Activated CD8-positive, alpha-beta T cell treated with anti-CD3 and anti-CD28 coated beads for 36 hours (primary cell): ENCODE results near the gene CACNA2D2. TPM values are rescaled to one million over a fixed set of nuclear protein-coding genes. Genes with fewer than 3 reads are reported as not detected.

Source experiments
- ATAC-seq: fragments of 200-7000 bp; cut with Tn5 transposase; one replicate; pipeline ENCODE4 v1.10.0; 2021; ENCODE audit warnings: mild to moderate bottlenecking, moderate library complexity
- CTCF ChIA-PET: fragments of 350-600 bp; sonication (Branson Sonifier 250); formaldehyde crosslinking; loops from one replicate; lab custom pipeline; 2021; ENCODE audit warnings: antibody characterized with exemption; lab: Charles Lee
- POLR2A ChIA-PET: fragments of 350-600 bp; sonication (Branson Sonifier 250); formaldehyde crosslinking; loops from one replicate; lab custom pipeline; 2021; ENCODE audit warnings: antibody characterized with exemption; lab: Charles Lee
- DNase-seq: peaks from one replicate; pipeline ENCODE4 v3.0.0-alpha.2; 2020
- H3K27ac Mint-ChIP-seq: one replicate; pipeline ENCODE4 v1.8.0; 2021; ENCODE audit warnings: mild to moderate bottlenecking, mixed read lengths
- H3K27me3 Mint-ChIP-seq: one replicate; pipeline ENCODE4 v1.8.0; 2021; ENCODE audit warnings: mixed read lengths
- H3K36me3 Mint-ChIP-seq: one replicate; pipeline ENCODE4 v1.8.0; 2021; ENCODE audit warnings: low read depth, mixed read lengths
- H3K4me1 Mint-ChIP-seq: one replicate; pipeline ENCODE4 v1.8.0; 2021; ENCODE audit warnings: low read depth, mixed read lengths
- H3K4me3 Mint-ChIP-seq: one replicate; pipeline ENCODE4 v1.8.0; 2021; ENCODE audit warnings: mild to moderate bottlenecking, moderate library complexity, mixed read lengths
- H3K9me3 Mint-ChIP-seq: one replicate; pipeline ENCODE4 v1.8.0; 2021; ENCODE audit warnings: mixed read lengths
- intact Hi-C: fragments of 100-400 bp; cut with micrococcal nuclease; formaldehyde crosslinking; loops from one replicate; pipeline ENCODE4 v1.10.0; 2022
- total RNA-seq, 2 experiments: library from RNA; stranded (reverse); gene quantifications; one replicate each; pipeline ENCODE4 v1.2.3, GENCODE V29; 2021
- TF ChIP-seq, protein P1 (sequence below): fragments of 200-600 bp; IDR thresholded peaks from one replicate; pipeline ENCODE4 v1.8.0; 2022; ENCODE audit warnings: antibody characterized with exemption, mild to moderate bottlenecking

CACNA2D2 gene
- total RNA-seq, 2 experiments from 2014 or later, result 1.6 to 2.1 TPM

DNA sequence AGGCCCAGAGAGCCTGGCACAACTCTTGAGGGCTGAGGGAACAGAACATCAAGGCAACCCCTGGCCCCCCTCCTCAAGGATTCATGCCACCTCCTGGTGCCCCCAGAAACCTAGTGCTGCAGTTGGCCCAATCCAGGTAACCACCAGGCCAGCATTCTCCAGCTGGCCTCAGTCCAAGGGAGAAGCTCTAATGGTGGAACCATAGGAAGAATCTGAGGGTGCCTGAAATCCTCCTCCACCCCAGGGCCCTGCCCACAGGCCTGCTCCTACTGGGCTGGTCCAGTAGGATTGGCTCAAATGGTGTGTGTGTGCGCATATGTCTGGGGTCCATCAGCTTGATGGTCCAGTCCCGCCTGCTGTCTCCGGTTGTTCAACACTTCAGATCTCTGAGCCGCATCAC, 188.6 kb downstream of the CACNA2D2 start:
- POLR2A ChIA-PET, result interaction anchor here (0.7 to 13.4 kb wide), 3 partner anchors 8 to 22 kb away, joined by 3 to 126 read pairs (median 4); partner anchors contain the start of genes IFRD2 and RASSF1
- H3K9me3 Mint-ChIP-seq, result peaks cover under 1% of the 10 kb centered on the region
- peaks cover 29% of the 10 kb centered on the region for H3K4me1 Mint-ChIP-seq
- no peak for DNase-seq
- no peak overlapping the region for H3K27ac Mint-ChIP-seq
- H3K36me3 Mint-ChIP-seq, result peaks cover 2% of the 10 kb centered on the region
- ATAC-seq, result no peak
- intact Hi-C loops, result no loop called here
- H3K4me3 Mint-ChIP-seq, result no peak overlapping the region
- H3K27me3 Mint-ChIP-seq, result no peaks in the 10 kb centered on the region
- CTCF ChIA-PET, result interaction anchor here (1.1 to 2.9 kb wide), 6 partner anchors 9 to 55 kb away, joined by 3 to 12 read pairs (median 3); partner anchors contain the start of genes HYAL3 and NAA80
- TF ChIP-seq, protein P1, sequence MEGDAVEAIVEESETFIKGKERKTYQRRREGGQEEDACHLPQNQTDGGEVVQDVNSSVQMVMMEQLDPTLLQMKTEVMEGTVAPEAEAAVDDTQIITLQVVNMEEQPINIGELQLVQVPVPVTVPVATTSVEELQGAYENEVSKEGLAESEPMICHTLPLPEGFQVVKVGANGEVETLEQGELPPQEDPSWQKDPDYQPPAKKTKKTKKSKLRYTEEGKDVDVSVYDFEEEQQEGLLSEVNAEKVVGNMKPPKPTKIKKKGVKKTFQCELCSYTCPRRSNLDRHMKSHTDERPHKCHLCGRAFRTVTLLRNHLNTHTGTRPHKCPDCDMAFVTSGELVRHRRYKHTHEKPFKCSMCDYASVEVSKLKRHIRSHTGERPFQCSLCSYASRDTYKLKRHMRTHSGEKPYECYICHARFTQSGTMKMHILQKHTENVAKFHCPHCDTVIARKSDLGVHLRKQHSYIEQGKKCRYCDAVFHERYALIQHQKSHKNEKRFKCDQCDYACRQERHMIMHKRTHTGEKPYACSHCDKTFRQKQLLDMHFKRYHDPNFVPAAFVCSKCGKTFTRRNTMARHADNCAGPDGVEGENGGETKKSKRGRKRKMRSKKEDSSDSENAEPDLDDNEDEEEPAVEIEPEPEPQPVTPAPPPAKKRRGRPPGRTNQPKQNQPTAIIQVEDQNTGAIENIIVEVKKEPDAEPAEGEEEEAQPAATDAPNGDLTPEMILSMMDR, result no peak

DNA sequence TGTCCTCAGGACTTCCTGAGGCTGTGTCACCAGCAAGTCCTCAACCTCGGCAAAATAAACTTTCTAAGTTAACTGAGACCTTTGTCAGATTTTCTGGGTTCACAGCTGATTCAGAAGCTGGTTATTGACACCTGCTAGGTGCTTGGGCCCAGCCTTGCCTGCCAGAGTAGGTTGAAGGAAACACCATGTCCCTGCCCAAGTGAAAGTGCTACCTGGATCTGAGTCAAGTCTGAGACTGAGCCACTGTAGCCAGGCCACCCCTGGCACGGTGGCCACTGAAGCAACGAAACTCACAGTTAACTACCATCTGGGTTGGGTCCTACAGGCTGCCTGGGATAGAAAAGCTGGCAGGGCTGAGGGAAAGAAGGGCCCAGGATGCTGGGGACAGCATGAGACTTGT, 189.1 kb downstream of the CACNA2D2 start:
- intact Hi-C loops, result no loop called here
- ChIA-PET POLR2A (interaction anchor here (1.5 to 13.4 kb wide), 3 partner anchors 15 to 22 kb away, joined by 3 to 126 read pairs (median 4); partner anchors contain the start of genes HYAL3, IFRD2, NAA80 and RASSF1), CTCF (interaction anchor here (1.3 to 2.9 kb wide), 5 partner anchors 9 to 54 kb away, joined by 3 to 12 read pairs (median 3); partner anchors contain the start of genes HYAL3 and NAA80)
- Mint-ChIP-seq H3K9me3 (peaks cover 1% of the 10 kb centered on the region), H3K4me3 (no peak overlapping the region), H3K27ac (no peak overlapping the region), H3K4me1 (peaks cover 25% of the 10 kb centered on the region), H3K36me3 (peaks cover 4% of the 10 kb centered on the region), H3K27me3 (no peaks in the 10 kb centered on the region)
- DNase-seq (no peak), ATAC-seq (no peak)
- TF ChIP-seq, protein P1, result no peak

Other genes starting within 250 kb of the CACNA2D2 start
- 1 to 10 TPM; 1.6 to 2.3 TPM for gene SEMA3B, start 234.5 kb downstream of the CACNA2D2 start, total RNA-seq
- gene LSMEM2, start 224.5 kb downstream of the CACNA2D2 start, total RNA-seq, result not detected
- gene IFRD2, start 211.2 kb downstream of the CACNA2D2 start, total RNA-seq, result 100 to 1,000 TPM; 132 to 133 TPM
- 1 to 10 TPM; 3.3 to 4.1 TPM for gene HYAL3, start 204.2 kb downstream of the CACNA2D2 start, total RNA-seq
- gene NAA80, start 204.2 kb downstream of the CACNA2D2 start, total RNA-seq, result 10 to 100 TPM; 23.2 to 23.4 TPM
- not detected for gene HYAL1, start 200.1 kb downstream of the CACNA2D2 start, total RNA-seq
- gene HYAL2, start 180.9 kb downstream of the CACNA2D2 start, total RNA-seq, result 1 to 10 TPM; 3.9 to 4.1 TPM
- 10 to 100 TPM; 16.7 to 19.5 TPM for gene TUSC2, start 175.4 kb downstream of the CACNA2D2 start, total RNA-seq
- 10 to 100 TPM; 75.8 to 76.5 TPM for gene RASSF1, start 162.8 kb downstream of the CACNA2D2 start, total RNA-seq
- gene ZMYND10, start 157.9 kb downstream of the CACNA2D2 start, total RNA-seq, result 1 to 10 TPM; 1.5 to 2.6 TPM
- 10 to 100 TPM; 41.3 to 44.7 TPM for gene NPRL2, start 152.9 kb downstream of the CACNA2D2 start, total RNA-seq
- gene CYB561D2, start 152.8 kb downstream of the CACNA2D2 start, total RNA-seq, result 10 to 100 TPM; 17.1 to 18.2 TPM
- 10 to 100 TPM; 15.2 to 16.8 TPM for gene TMEM115, start 144.1 kb downstream of the CACNA2D2 start, total RNA-seq
- gene C3orf18, start 64.1 kb upstream of the CACNA2D2 start, total RNA-seq, result 10 to 100 TPM; 37.9 to 41.3 TPM
- gene HEMK1, start 65.9 kb upstream of the CACNA2D2 start, total RNA-seq, result 100 to 1,000 TPM in 1 of 2 experiments, 10 to 100 TPM in 1; 97.1 to 101 TPM
- gene CISH, start 108.1 kb upstream of the CACNA2D2 start, total RNA-seq, result 100 to 1,000 TPM; 307 to 308 TPM
- 100 to 1,000 TPM; 204 to 205 TPM for gene MAPKAPK3, start 113.5 kb upstream of the CACNA2D2 start, total RNA-seq
- gene DOCK3, start 171.3 kb upstream of the CACNA2D2 start, total RNA-seq, result 1 to 10 TPM; 3.6 to 4.2 TPM